GM18498 (cell line): Measurements from ENCODE around the gene MRC2.
"Not testable (repeated sequence)": the region's sequence is repeated elsewhere in the genome, so short reads cannot be mapped to it uniquely, and the experiment has no call there.

Experiments
- ATAC-seq: cut with Tn5 transposase; IDR thresholded peaks from one replicate; pipeline ENCODE4 v1.9.1; 2021; ENCODE audit warnings: mild to moderate bottlenecking, moderate library complexity; ENCODE audit not compliant: unreplicated experiment

MRC2 gene

GRCh38 chr17:62613095-62613494, 14.4 kb upstream of the MRC2 start:
- not testable (repeated sequence) for ATAC-seq

GRCh38 chr17:62614142-62614541, 13.3 kb upstream of the MRC2 start:
- ATAC-seq, result no peak

DNA sequence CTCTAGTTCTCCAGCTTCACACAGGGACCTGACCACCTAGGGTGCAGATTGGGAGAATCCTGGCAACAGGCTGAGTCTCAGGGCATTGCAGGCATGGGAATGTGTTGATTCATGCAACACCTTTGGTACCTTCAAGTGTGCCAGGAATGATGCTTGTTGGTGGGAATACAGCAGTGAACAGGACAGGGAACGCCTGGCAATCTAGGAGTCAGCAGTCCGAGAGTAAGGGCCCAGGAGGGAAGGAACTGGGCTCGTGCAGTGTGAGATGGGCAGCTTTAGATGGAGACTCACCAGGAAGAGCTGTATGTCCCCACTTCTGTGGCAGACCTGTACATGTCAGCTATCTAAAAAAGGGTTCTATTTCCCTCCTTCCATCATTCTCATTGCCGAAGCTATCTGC, 12.0 kb upstream of the MRC2 start:
- ATAC-seq, result no peak

DNA sequence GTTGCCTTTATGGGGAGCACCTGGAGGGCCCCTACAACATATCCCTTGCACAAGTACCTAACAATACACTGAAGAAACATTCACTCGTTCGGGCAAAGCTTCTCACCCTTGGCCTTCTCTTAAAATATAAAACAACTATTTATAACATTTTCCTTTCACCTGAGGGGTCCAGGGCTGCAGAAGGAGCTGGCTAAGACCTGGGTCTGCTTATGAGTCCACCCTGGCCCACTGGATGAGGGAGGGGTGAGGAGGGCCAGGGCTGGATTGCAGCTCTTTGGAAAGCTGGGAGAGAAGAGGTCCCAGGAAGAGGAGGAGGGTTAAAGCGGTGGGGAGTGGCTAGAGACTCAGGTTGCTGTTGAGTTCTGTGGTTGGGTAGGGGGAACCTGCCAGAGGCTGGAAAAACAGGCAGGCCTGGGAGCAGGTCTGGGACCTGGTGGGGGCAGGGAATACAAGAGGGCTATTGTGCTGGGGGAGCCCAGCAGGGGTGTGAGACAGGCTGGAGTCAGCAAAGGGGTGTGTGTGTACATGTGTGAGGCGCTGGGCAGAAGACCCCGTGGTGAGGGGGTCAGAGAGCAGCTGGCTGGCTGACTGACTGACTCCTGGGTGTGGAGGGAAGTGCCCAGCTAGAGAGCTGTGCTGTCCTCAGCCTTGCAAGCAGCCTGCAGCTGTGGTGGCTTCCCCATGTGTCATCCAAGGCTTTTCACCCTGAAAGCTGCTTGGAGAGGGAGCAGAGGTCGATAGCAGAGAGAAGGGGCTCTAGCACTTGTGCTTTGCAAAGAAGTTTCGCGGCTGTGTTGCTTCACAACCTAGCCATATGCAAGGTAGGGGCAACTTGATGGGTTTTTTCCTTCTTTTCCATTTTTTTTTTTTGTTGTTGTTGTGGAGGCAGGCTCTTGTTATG, 10.2 kb upstream of the MRC2 start:
- ATAC-seq, result no peak

GRCh38 chr17:62617894-62618472, 9.5 kb upstream of the MRC2 start:
- no peak for ATAC-seq

DNA sequence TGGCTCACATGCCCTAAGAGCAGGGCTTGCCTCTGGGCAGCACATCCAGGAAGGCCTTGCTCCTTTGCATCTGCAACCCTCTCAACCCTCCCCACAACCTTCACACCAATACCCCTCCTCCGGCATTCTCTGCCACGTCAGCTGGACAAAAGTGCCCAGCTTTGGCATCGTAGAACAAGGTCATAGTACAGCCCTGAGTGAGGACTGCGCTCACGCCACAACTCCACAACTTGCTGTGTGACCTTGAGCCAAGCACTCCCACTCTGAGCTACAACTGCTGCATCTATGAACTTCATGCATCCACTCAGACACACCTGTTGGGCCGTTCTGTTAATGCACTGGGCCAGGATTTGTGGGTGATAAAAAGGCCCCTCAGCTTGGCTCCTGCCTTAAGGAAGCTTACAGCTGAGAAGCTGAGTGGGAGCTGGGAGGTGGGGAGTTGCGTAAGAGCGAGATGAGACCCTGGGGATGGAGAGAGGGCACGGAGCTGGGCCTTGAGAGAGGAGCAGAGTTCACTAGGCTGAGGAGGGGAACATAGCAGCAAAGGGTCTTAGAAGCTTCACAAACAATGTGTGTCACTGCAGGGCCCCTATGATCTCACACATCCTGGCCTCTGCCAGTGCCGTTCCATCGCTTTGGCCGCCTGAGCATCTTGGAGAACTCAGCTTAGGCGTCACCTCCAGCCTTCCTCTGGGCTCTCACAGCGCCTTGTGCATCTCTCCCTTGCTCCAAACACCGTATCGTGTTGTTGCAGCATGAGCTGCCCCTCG, 8.6 kb upstream of the MRC2 start:
- no peak for ATAC-seq

DNA sequence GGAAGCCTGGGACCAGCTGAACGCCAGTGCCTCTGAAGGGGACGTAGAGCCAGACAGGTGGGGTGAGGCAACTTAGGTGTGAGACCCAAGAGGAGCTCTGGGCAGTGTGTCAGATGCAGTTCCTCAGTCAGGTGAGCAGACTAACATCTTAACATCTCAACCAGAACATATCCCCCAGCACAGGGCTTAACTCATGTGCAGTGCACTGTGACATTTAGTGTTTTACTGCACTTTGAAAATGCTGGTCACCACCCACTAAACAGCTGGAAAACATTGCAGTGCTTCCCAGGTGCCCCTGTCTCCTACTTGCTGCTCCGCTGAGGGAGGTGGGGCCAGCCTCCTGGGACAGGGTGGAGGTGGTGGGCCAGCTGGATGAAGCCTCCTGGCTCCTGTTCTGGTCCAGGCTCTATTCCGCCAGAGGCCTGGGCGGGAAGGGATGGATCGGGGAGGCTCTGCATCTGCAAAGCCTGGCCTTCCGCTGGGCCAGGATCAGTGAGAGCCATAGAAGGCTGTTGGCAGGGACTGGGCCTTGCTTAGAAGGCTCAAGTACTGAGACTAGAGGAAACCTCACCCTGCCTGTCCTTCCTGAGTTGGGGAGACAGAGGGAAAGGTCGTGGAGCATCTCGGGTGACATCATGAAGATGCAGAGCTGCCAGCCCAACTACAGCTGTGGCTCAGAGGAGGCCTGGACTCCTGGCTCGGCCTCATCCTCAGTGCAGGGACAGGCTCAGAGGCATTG, 7.9 kb upstream of the MRC2 start:
- ATAC-seq, result no peak

DNA sequence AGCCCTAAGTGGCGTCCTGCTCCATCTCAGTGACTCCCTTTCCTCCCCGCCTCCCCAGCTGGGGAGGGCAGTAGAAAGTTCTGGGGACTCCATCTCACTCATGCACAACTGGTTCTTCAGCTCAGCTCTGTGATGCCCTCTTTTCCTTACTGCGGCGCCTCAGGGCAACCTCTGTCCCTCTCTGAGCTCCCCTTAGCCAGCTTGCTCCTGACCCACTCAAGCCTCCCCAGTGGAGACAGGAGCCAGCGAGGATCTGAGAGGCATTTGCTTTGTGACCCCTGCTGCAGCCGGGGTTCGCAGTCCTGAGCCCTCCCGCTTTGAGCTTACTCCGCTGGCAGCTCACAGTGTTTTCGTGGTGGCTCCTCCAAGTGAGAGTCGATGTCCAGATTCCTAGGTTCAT, 6.2 kb upstream of the MRC2 start:
- no peak for ATAC-seq

- no peak for ATAC-seq
Measured at GRCh38 chr17:62625184-62625869, 2.1 kb upstream of the MRC2 start.

DNA sequence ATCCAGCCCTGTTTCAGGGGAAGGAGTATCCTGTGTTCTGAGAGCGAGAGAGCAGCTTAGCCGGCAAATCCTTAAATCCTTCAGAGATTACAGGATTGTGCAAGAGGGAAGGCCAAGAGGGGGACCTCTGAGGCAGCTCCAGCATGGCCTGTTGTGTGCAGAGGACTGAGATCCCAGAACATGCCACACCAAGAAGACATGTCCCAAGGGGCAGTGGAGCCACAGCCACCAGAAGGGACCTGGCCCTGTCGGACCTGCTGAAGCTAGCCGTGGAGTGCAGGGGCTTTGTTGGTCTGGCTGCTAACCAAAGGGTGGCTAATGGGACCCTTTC, 1.6 kb upstream of the MRC2 start:
- no peak for ATAC-seq

DNA sequence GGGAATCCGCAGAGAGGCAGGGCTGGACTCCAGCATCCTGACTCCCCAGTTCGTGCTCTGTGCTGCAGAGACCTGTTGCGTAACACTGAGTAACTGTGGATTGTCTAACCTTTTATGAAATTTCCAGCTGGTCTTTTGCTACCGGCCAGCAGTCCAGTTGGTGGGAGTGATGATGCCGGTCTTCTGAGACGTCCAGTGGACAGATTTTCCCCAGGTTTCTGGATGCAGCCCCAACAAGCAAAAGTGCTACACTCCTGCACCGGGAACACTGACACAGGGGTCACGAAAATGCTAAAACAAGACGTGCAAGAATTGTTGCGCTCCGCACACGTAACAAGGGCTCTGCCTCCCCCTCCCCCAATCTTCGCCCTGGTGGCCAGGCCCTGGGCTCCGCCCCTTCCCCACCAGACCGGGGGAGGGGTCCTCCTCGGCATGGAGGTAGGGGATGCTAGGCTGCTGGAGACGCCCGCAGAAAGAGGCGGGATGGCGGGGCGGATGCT, 701 bp upstream of the MRC2 start:
- ATAC-seq, result no peak

- ATAC-seq, result no peak
Measured at GRCh38 chr17:62627904-62628633, 599 bp downstream of the MRC2 start.

DNA sequence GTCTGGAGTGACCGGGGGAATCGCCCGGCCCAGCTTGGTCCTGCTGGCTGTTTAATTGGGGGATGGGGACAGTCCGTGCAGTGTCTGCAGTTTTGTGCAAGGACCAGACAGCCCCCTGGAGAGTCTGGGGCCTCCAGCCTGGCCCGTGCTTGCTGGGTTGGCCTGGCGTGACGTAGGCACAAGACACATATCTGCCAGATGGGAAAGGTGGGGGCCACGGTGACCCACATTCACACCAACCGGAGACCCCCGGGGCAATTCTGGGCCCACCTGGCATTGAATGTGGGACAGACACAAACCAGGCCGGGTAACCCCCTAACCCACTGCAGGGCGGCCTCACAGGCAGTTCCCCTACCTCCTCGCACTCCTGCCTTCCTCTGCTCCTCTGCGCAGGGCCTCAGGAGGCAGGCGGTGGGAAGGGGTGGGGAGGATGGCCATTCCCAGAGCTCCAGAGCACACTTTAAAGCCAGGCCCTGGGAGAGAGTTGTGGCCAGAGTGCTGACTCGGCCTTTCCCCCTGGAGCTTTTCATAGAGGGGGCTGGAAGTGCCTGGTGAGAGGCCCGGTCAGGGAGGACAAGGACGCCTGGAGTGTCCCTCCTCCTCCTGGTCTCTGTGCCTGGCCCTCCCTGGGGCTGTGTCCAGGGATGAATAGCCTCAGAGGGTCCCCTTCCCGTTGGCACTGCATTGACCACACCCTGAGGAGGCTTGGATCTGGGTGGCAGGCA, 1.5 kb downstream of the MRC2 start:
- ATAC-seq, result no peak

DNA sequence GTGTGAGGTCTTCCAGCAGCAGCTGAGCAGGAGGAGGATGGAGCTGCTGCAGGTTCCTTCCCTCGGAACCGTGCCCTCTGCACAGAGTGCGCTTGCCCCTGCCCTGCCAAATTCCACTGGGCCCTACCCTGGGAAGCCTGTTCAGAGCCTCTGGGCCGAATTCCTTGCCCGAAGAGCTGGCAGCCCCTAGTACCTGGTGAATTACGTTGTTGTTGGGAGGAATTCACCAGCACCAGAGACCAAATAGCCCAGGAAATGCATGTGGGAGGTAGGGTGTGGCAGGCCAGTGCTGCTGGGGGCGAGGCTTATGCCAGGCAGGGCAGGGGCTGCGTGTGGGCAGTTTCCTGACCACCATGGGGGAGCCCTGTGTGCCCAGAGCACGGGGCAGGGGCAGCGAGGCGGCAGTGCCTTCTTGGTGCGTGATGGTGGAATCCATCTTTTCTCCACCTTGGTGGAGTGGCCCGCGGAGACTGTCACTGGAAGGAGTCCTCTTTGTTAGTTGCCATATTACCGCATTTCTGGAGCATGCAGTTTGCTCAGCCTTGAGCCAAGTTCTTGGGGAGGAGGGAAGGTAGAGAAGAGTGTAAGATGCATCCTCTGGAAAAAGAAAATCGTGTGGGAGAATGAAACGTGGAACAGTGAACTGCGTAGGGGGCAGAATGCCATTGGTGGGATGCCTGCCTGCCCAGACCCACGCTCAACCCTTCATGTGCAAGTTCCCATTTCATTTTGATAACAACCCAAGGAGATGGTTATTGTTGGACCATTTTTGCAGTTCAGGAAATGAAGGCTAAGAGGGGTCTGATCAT, 2.3 kb downstream of the MRC2 start:
- no peak for ATAC-seq

DNA sequence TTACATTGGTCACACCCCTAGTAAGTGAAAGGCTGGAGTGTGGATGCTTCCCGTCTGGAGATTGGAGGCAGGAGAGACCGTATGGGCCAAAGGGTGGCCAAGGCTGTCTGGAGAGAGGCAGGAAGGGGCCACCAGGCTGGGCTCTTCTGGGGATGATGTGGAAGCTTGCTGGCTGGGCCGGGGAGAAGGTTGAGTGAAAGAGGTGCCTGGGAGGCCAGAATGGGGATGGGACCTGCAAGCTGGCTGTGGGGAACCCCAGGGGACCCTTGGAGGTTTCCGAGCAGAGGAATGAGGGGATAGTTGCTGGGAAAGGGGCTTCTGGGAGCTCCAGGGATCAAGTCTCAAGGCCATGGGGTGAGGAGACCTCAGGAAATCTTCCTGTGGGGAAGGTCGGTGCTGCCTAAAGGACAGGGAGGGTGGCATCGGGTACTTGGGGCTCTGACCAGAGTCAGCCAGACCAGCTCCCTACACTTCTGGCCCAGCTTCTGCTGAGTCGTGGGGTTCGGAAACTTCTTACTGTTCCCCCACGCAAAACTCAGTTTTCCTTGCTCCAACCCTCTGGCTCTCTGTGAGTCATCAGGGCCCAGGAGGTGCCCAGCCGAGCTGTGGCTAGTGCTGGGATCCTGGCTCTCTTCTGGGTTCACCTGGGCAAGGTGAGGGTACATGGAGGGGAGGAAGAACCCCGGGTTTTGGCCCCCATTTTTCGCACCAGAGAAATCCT, 3.1 kb downstream of the MRC2 start:
- ATAC-seq, result no peak

GRCh38 chr17:62631086-62631935, 3.8 kb downstream of the MRC2 start:
- no peak for ATAC-seq
